ENCODE data around the gene SLC20A1. TPM values are rescaled to one million over a fixed set of nuclear protein-coding genes. Genes with fewer than 3 reads are reported as not detected.

The SLC20A1 gene
- total RNA-seq, 1 donor from 2014 or later = 15.7 TPM

DNA sequence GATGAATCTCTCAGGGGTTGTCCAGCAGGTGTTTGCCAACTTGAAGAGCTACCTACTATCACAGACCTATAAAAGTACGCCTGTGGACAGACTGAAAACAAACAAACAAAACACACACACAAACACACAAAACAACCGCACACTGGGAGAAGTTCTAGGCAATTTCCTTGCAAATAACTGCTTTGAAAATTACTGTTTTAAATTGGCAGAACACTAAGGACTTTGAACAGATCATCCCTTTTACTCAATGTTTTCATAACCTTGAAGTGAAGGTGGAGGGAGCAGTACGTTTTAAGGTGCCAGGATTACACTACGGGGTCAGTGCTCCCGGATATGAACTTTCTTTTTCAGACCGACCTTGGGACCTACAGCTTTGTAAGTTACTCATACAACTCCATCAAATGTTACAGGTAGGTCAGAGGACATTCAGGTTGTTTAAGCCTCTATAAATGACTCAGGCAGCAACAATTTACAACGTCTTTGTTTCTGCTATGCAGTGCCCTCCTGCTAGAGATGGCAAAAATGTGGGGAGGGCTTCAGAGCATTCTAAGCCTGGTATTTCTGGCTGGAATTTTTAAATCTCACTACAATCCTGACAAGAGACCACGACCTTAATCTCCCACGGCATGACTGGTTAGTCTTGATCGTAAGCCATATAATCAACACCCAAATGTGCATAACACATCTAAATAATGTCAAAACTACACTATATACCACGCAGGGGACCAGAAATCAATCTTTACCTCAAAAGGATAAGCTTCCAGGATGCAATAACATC is 1.4 kb upstream of the SLC20A1 start:
- no peaks in the 10 kb centered on the region for H3K9me3 ChIP-seq (ENCODE audit: control insufficient read depth in 3 of 3, low read length in 3 of 3)
- H3K4me3 ChIP-seq (ENCODE audit: low read length in 3 of 3) = peak overlapping the region; percentile 84 to 89 (median 86)
- no peaks in the 10 kb centered on the region for H3K27me3 ChIP-seq (ENCODE audit: control insufficient read depth in 3 of 3, insufficient read depth in 3 of 3, low read length in 3 of 3)
- peaks cover 13 to 20% (median 17%) of the 10 kb centered on the region in 3 donors for H3K36me3 ChIP-seq (ENCODE audit: control insufficient read depth in 3 of 3, insufficient read depth in 3 of 3, low read length in 3 of 3)
- peak overlapping the region; percentile 90 to 94 (median 93) for H3K9ac ChIP-seq (ENCODE audit: low read depth in 1 of 3, low read length in 3 of 3)
- peaks cover 11 to 33% (median 31%) of the 10 kb centered on the region in 3 donors for H3K4me1 ChIP-seq (ENCODE audit: control insufficient read depth in 3 of 3, insufficient read depth in 3 of 3, low read length in 3 of 3)
- peak overlapping the region; percentile 97 for H3K27ac ChIP-seq (ENCODE audit: low read depth, low read length)

DNA sequence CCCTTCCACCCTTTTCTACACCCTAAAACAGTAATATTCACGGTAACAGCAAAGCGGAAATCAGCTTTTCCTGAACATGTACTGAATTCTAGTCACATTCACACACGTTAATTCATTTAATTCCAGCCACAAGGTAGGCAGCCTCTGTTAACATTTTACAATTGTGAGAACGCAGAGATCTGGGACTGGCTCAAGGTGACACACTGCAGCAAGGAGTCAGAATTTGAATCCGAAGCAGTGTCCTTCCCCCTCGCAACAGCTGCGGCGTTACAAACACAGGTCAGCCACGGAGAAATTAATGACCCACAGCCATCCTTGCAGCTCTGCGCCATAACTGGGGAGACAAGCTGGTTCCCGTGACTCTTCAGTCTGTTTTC is 818 bp upstream of the SLC20A1 start:
- no peaks in the 10 kb centered on the region for H3K9me3 ChIP-seq (ENCODE audit: control insufficient read depth in 3 of 3, low read length in 3 of 3)
- H3K9ac ChIP-seq (ENCODE audit: low read depth in 1 of 3, low read length in 3 of 3) = peak overlapping the region; percentile 90 to 94 (median 93)
- H3K27ac ChIP-seq (ENCODE audit: low read depth, low read length) = peak overlapping the region; percentile 97
- H3K27me3 ChIP-seq (ENCODE audit: control insufficient read depth in 3 of 3, insufficient read depth in 3 of 3, low read length in 3 of 3) = no peaks in the 10 kb centered on the region
- H3K4me1 ChIP-seq (ENCODE audit: control insufficient read depth in 3 of 3, insufficient read depth in 3 of 3, low read length in 3 of 3) = peaks cover 11 to 33% (median 31%) of the 10 kb centered on the region in 3 donors
- H3K36me3 ChIP-seq (ENCODE audit: control insufficient read depth in 3 of 3, insufficient read depth in 3 of 3, low read length in 3 of 3) = peaks cover 14 to 20% (median 20%) of the 10 kb centered on the region in 3 donors
- peak overlapping the region; percentile 84 to 89 (median 86) for H3K4me3 ChIP-seq (ENCODE audit: low read length in 3 of 3)

DNA sequence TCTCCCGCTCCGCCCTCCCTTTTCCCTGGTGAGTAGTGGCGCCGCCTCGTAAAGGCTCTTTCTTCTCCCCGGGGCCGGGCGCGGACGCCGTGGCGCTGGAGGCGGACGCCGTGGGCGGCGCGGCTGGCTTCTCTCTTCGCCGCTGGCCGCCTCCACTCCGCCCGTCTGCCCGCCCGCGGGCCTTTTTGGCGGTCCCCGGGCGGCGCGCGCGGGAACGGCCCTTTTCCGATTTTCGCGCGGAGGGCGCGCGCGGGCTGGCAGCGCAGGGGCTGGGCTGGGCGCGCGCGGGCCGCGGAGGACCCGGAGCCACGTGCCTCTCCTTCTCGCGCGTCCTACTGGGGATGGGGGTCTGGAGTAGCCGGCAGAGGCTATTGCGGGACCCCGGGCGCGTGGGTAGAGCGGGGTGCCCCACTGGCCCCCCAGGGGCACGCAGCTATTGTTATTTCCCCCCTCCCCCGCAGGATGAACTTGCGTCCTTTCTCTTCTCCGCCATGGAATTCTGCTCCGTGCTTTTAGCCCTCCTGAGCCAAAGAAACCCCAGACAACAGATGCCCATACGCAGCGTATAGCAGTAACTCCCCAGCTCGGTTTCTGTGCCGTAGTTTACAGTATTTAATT is 472 bp downstream of the SLC20A1 start:
- H3K27me3 ChIP-seq (ENCODE audit: control insufficient read depth in 3 of 3, insufficient read depth in 3 of 3, low read length in 3 of 3) = no peaks in the 10 kb centered on the region
- H3K36me3 ChIP-seq (ENCODE audit: control insufficient read depth in 3 of 3, insufficient read depth in 3 of 3, low read length in 3 of 3) = peaks cover 17 to 20% (median 20%) of the 10 kb centered on the region in 3 donors
- H3K27ac ChIP-seq (ENCODE audit: low read depth, low read length) = peak overlapping the region; percentile 97
- H3K9ac ChIP-seq (ENCODE audit: low read depth in 1 of 3, low read length in 3 of 3) = peak overlapping the region; percentile 88 to 93 (median 90)
- no peaks in the 10 kb centered on the region for H3K9me3 ChIP-seq (ENCODE audit: control insufficient read depth in 3 of 3, low read length in 3 of 3)
- peaks cover 10 to 31% (median 30%) of the 10 kb centered on the region in 3 donors for H3K4me1 ChIP-seq (ENCODE audit: control insufficient read depth in 3 of 3, insufficient read depth in 3 of 3, low read length in 3 of 3)
- H3K4me3 ChIP-seq (ENCODE audit: low read length in 3 of 3) = peak overlapping the region; percentile 84 to 86 (median 86)

GRCh38 chr2:112646791-112647689 is 1.3 kb downstream of the SLC20A1 start:
- Histone ChIP-seq H3K27me3 (ENCODE audit: control insufficient read depth in 3 of 3, insufficient read depth in 3 of 3, low read length in 3 of 3) (no peaks in the 10 kb centered on the region), H3K4me3 (ENCODE audit: low read length in 3 of 3) (peak overlapping the region; percentile 84 to 86 (median 86)), H3K9me3 (ENCODE audit: control insufficient read depth in 3 of 3, low read length in 3 of 3) (no peaks in the 10 kb centered on the region), H3K36me3 (ENCODE audit: control insufficient read depth in 3 of 3, insufficient read depth in 3 of 3, low read length in 3 of 3) (peaks cover 18 to 27% (median 24%) of the 10 kb centered on the region in 3 donors), H3K27ac (ENCODE audit: low read depth, low read length) (peak overlapping the region; percentile 4), H3K9ac (ENCODE audit: low read depth in 1 of 3, low read length in 3 of 3) (peak overlapping the region; percentile 68 to 93 (median 88)), H3K4me1 (ENCODE audit: control insufficient read depth in 3 of 3, insufficient read depth in 3 of 3, low read length in 3 of 3) (peaks cover 9 to 31% (median 26%) of the 10 kb centered on the region in 3 donors)

DNA sequence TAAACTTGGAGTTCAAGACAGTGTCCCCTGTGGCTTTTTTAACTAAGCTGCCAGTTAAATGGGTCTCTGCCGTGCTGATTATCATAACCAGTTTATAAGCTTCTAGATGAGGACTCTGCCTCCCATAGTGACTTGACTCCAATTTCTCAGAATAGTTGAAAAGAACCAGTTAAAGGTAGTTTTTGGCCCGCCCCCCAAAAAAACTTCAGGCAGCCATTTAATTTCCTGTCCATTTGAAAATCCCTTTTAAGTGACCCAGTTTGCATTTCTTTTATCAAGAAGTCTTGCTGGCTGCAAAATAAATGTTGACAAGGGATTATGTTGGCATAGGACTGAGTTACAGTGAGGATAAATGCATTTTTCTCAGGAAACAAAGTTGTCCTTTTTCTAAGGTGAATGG is 2.3 kb downstream of the SLC20A1 start:
- H3K4me3 ChIP-seq (ENCODE audit: low read length in 3 of 3) = no peak overlapping the region
- peaks cover 28 to 35% (median 28%) of the 10 kb centered on the region in 3 donors for H3K36me3 ChIP-seq (ENCODE audit: control insufficient read depth in 3 of 3, insufficient read depth in 3 of 3, low read length in 3 of 3)
- H3K9me3 ChIP-seq (ENCODE audit: control insufficient read depth in 3 of 3, low read length in 3 of 3) = no peaks in the 10 kb centered on the region
- peak overlapping the region; percentile 4 for H3K27ac ChIP-seq (ENCODE audit: low read depth, low read length)
- no peaks in the 10 kb centered on the region for H3K27me3 ChIP-seq (ENCODE audit: control insufficient read depth in 3 of 3, insufficient read depth in 3 of 3, low read length in 3 of 3)
- no peak overlapping the region for H3K9ac ChIP-seq (ENCODE audit: low read depth in 1 of 3, low read length in 3 of 3)
- H3K4me1 ChIP-seq (ENCODE audit: control insufficient read depth in 3 of 3, insufficient read depth in 3 of 3, low read length in 3 of 3) = peaks cover 9 to 31% (median 26%) of the 10 kb centered on the region in 3 donors

DNA sequence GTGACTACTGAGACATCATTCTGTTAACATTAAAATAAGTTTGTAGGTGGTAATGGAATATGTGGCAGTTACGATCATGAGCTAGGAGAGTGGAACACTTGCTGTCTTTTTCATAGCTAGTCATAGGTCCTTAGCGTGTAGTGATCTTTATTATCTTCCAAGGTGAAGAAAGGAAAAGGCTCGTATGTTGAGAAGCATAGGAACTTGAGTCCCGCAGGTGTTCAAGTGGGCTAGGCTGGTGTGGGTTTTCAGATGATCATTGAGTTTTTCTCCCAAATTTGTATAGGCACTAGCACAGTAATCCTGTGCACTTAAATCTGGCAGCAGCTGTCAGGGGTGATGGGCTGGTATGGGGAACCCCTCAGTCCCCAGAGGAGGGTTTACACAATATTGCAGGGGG is 10.9 kb downstream of the SLC20A1 start:
- Histone ChIP-seq H3K36me3 (ENCODE audit: control insufficient read depth in 3 of 3, insufficient read depth in 3 of 3, low read length in 3 of 3) (peaks cover 42 to 58% (median 44%) of the 10 kb centered on the region in 3 donors), H3K4me3 (ENCODE audit: low read length in 3 of 3) (no peak overlapping the region), H3K27me3 (ENCODE audit: control insufficient read depth in 3 of 3, insufficient read depth in 3 of 3, low read length in 3 of 3) (no peaks in the 10 kb centered on the region)

GRCh38 chr2:112658301-112658700 is 12.6 kb downstream of the SLC20A1 start:
- Histone ChIP-seq H3K4me3 (ENCODE audit: low read length in 3 of 3) (no peak overlapping the region), H3K27ac (ENCODE audit: low read depth, low read length) (no peak overlapping the region), H3K9ac (ENCODE audit: low read depth in 1 of 3, low read length in 3 of 3) (no peak overlapping the region), H3K27me3 (ENCODE audit: control insufficient read depth in 3 of 3, insufficient read depth in 3 of 3, low read length in 3 of 3) (no peaks in the 10 kb centered on the region), H3K36me3 (ENCODE audit: control insufficient read depth in 3 of 3, insufficient read depth in 3 of 3, low read length in 3 of 3) (peaks cover 35 to 53% (median 47%) of the 10 kb centered on the region in 3 donors), H3K4me1 (ENCODE audit: control insufficient read depth in 3 of 3, insufficient read depth in 3 of 3, low read length in 3 of 3) (no peaks in the 10 kb centered on the region), H3K9me3 (ENCODE audit: control insufficient read depth in 3 of 3, low read length in 3 of 3) (no peaks in the 10 kb centered on the region)

More for the DNA sequence above, 10.9 kb downstream of the SLC20A1 start:
- H3K9me3 ChIP-seq (ENCODE audit: control insufficient read depth in 3 of 3, low read length in 3 of 3) = no peaks in the 10 kb centered on the region
- no peaks in the 10 kb centered on the region for H3K4me1 ChIP-seq (ENCODE audit: control insufficient read depth in 3 of 3, insufficient read depth in 3 of 3, low read length in 3 of 3)
- no peak overlapping the region for H3K9ac ChIP-seq (ENCODE audit: low read depth in 1 of 3, low read length in 3 of 3)
- no peak overlapping the region for H3K27ac ChIP-seq (ENCODE audit: low read depth, low read length)

- Histone ChIP-seq H3K4me1 (ENCODE audit: control insufficient read depth in 3 of 3, insufficient read depth in 3 of 3, low read length in 3 of 3) (no peaks in the 10 kb centered on the region), H3K9me3 (ENCODE audit: control insufficient read depth in 3 of 3, low read length in 3 of 3) (no peaks in the 10 kb centered on the region), H3K9ac (ENCODE audit: low read depth in 1 of 3, low read length in 3 of 3) (no peak overlapping the region), H3K36me3 (ENCODE audit: control insufficient read depth in 3 of 3, insufficient read depth in 3 of 3, low read length in 3 of 3) (peaks cover 36 to 59% (median 50%) of the 10 kb centered on the region in 3 donors), H3K27me3 (ENCODE audit: control insufficient read depth in 3 of 3, insufficient read depth in 3 of 3, low read length in 3 of 3) (no peaks in the 10 kb centered on the region), H3K27ac (ENCODE audit: low read depth, low read length) (no peak overlapping the region), H3K4me3 (ENCODE audit: low read length in 3 of 3) (no peak overlapping the region)
Measured at GRCh38 chr2:112658839-112659667, 13.3 kb downstream of the SLC20A1 start.

GRCh38 chr2:112660138-112660537 is 14.4 kb downstream of the SLC20A1 start:
- H3K27me3 ChIP-seq (ENCODE audit: control insufficient read depth in 3 of 3, insufficient read depth in 3 of 3, low read length in 3 of 3) = no peaks in the 10 kb centered on the region
- H3K36me3 ChIP-seq (ENCODE audit: control insufficient read depth in 3 of 3, insufficient read depth in 3 of 3, low read length in 3 of 3) = peaks cover 29 to 64% (median 60%) of the 10 kb centered on the region in 3 donors
- H3K9ac ChIP-seq (ENCODE audit: low read depth in 1 of 3, low read length in 3 of 3) = no peak overlapping the region
- H3K4me1 ChIP-seq (ENCODE audit: control insufficient read depth in 3 of 3, insufficient read depth in 3 of 3, low read length in 3 of 3) = no peaks in the 10 kb centered on the region
- H3K4me3 ChIP-seq (ENCODE audit: low read length in 3 of 3) = no peak overlapping the region
- H3K9me3 ChIP-seq (ENCODE audit: control insufficient read depth in 3 of 3, low read length in 3 of 3) = no peaks in the 10 kb centered on the region
- no peak overlapping the region for H3K27ac ChIP-seq (ENCODE audit: low read depth, low read length)

All from skeletal muscle tissue (tissue), 4 donors.